ENCODE measurements around the gene CTAG2. TPM values are rescaled to one million over a fixed set of nuclear protein-coding genes. Genes with fewer than 3 reads are reported as not detected.

The CTAG2 gene
- total and polyA plus RNA-seq, 2 donors = 0.05 TPM; not detected in 1

- H3K4me3 ChIP-seq (ENCODE audit: low read length in 2 of 2) = no peak overlapping the region
- H3K9me3 ChIP-seq (ENCODE audit: control insufficient read depth in 2 of 2, insufficient read depth in 1 of 2, low read length in 1 of 2) = no peaks in the 10 kb centered on the region
- no peaks in the 10 kb centered on the region for H3K36me3 ChIP-seq (ENCODE audit: control insufficient read depth in 2 of 2, insufficient read depth in 2 of 2, low read length in 1 of 2)
- peaks cover 0 to 4% of the 10 kb centered on the region in 2 donors for H3K4me1 ChIP-seq (ENCODE audit: control insufficient read depth in 2 of 2, insufficient read depth in 2 of 2, low read length in 2 of 2)
- no peaks in the 10 kb centered on the region for H3K27me3 ChIP-seq (ENCODE audit: control insufficient read depth in 2 of 2, insufficient read depth in 1 of 2, low read length in 1 of 2)
- no peak overlapping the region for H3K27ac ChIP-seq (ENCODE audit: low read depth in 1 of 2, low read length in 1 of 2)
- no peak for DNase-seq (ENCODE audit: low read depth in 6 of 9, low spot score in 9 of 9)
- 88% methylated on average over 13 of the region's 13 CpGs for WGBS
These were observed 49.6 kb downstream of the CTAG2 start for GRCh38 chrX:154603438-154604430.

GRCh38 chrX:154602766-154603437 is 50.5 kb downstream of the CTAG2 start:
- H3K27me3 ChIP-seq (ENCODE audit: control insufficient read depth in 2 of 2, insufficient read depth in 1 of 2, low read length in 1 of 2) = no peaks in the 10 kb centered on the region
- no peak overlapping the region for H3K27ac ChIP-seq (ENCODE audit: low read depth in 1 of 2, low read length in 1 of 2)
- no peaks in the 10 kb centered on the region for H3K36me3 ChIP-seq (ENCODE audit: control insufficient read depth in 2 of 2, insufficient read depth in 2 of 2, low read length in 1 of 2)
- H3K4me1 ChIP-seq (ENCODE audit: control insufficient read depth in 2 of 2, insufficient read depth in 2 of 2, low read length in 2 of 2) = peaks cover 0 to 4% of the 10 kb centered on the region in 2 donors
- no peak for DNase-seq (ENCODE audit: low read depth in 6 of 9, low spot score in 9 of 9)
- 98% methylated on average over 18 of the region's 18 CpGs for WGBS
- H3K4me3 ChIP-seq (ENCODE audit: low read length in 2 of 2) = no peak overlapping the region
- H3K9me3 ChIP-seq (ENCODE audit: control insufficient read depth in 2 of 2, insufficient read depth in 1 of 2, low read length in 1 of 2) = no peaks in the 10 kb centered on the region

- Histone ChIP-seq H3K36me3 (ENCODE audit: control insufficient read depth in 2 of 2, insufficient read depth in 2 of 2, low read length in 1 of 2) (no peaks in the 10 kb centered on the region), H3K4me3 (ENCODE audit: low read length in 2 of 2) (no peak overlapping the region), H3K9me3 (ENCODE audit: control insufficient read depth in 2 of 2, insufficient read depth in 1 of 2, low read length in 1 of 2) (no peaks in the 10 kb centered on the region), H3K27me3 (ENCODE audit: control insufficient read depth in 2 of 2, insufficient read depth in 1 of 2, low read length in 1 of 2) (no peaks in the 10 kb centered on the region), H3K4me1 (ENCODE audit: control insufficient read depth in 2 of 2, insufficient read depth in 2 of 2, low read length in 2 of 2) (peaks cover 0 to 4% of the 10 kb centered on the region in 2 donors), H3K27ac (ENCODE audit: low read depth in 1 of 2, low read length in 1 of 2) (no peak overlapping the region)
- no peak for DNase-seq (ENCODE audit: low read depth in 6 of 9, low spot score in 9 of 9)
- 88% methylated on average over 13 of the region's 13 CpGs for WGBS
These were observed 51.2 kb downstream of the CTAG2 start for GRCh38 chrX:154602226-154602625.

Other genes with a start within 250 kb of the CTAG2 start
- 10.1 TPM for gene DNASE1L1, start 244.3 kb downstream of the CTAG2 start, total RNA-seq
- gene DNASE1L1, start 244.3 kb downstream of the CTAG2 start, polyA plus RNA-seq = 23.0 TPM
- gene TAFAZZIN, start 242.0 kb downstream of the CTAG2 start, total RNA-seq = 21.0 TPM
- 111 TPM for gene TAFAZZIN, start 242.0 kb downstream of the CTAG2 start, polyA plus RNA-seq
- 26.6 TPM for gene ATP6AP1, start 224.9 kb downstream of the CTAG2 start, total RNA-seq
- gene ATP6AP1, start 224.9 kb downstream of the CTAG2 start, polyA plus RNA-seq = 53.7 TPM
- gene GDI1, start 216.4 kb downstream of the CTAG2 start, total RNA-seq = 39.2 TPM
- gene GDI1, start 216.4 kb downstream of the CTAG2 start, polyA plus RNA-seq = 144 TPM
- 29.8 TPM for gene FAM50A, start 209.4 kb downstream of the CTAG2 start, total RNA-seq
- gene FAM50A, start 209.4 kb downstream of the CTAG2 start, polyA plus RNA-seq = 112 TPM
- gene PLXNA3, start 195.3 kb downstream of the CTAG2 start, total RNA-seq = 2.2 TPM
- 14.3 TPM for gene PLXNA3, start 195.3 kb downstream of the CTAG2 start, polyA plus RNA-seq
- gene LAGE3, start 174.3 kb downstream of the CTAG2 start, total RNA-seq = 39.9 TPM
- gene LAGE3, start 174.3 kb downstream of the CTAG2 start, polyA plus RNA-seq = 17.3 TPM
- 29.9 TPM for gene UBL4A, start 167.0 kb downstream of the CTAG2 start, total RNA-seq
- 20.7 TPM for gene UBL4A, start 167.0 kb downstream of the CTAG2 start, polyA plus RNA-seq
- 6.1 TPM for gene SLC10A3, start 162.9 kb downstream of the CTAG2 start, total RNA-seq
- gene SLC10A3, start 162.9 kb downstream of the CTAG2 start, polyA plus RNA-seq = 21.6 TPM
- 18.4 TPM for gene FAM3A, start 137.3 kb downstream of the CTAG2 start, total RNA-seq
- gene FAM3A, start 137.3 kb downstream of the CTAG2 start, polyA plus RNA-seq = 73.4 TPM
- 13.9 TPM for gene G6PD, start 106.7 kb downstream of the CTAG2 start, total RNA-seq
- 21.0 TPM for gene G6PD, start 106.7 kb downstream of the CTAG2 start, polyA plus RNA-seq
- gene IKBKG, start 106.0 kb downstream of the CTAG2 start, total RNA-seq = 17.7 TPM
- 38.3 TPM for gene IKBKG, start 106.0 kb downstream of the CTAG2 start, polyA plus RNA-seq
- not detected for gene CTAG1A, start 68.4 kb downstream of the CTAG2 start, total RNA-seq
- gene CTAG1A, start 68.4 kb downstream of the CTAG2 start, polyA plus RNA-seq = 0.07 TPM
- gene CTAG1B, start 34.3 kb downstream of the CTAG2 start, total RNA-seq = not detected
- gene CTAG1B, start 34.3 kb downstream of the CTAG2 start, polyA plus RNA-seq = not detected
- 7.6 TPM for gene GAB3, start 97.5 kb upstream of the CTAG2 start, total RNA-seq
- 5.0 TPM for gene GAB3, start 97.5 kb upstream of the CTAG2 start, polyA plus RNA-seq
- gene DKC1, start 109.3 kb upstream of the CTAG2 start, total RNA-seq = 43.8 TPM
- 34.0 TPM for gene DKC1, start 109.3 kb upstream of the CTAG2 start, polyA plus RNA-seq
- gene MPP1, start 151.9 kb upstream of the CTAG2 start, total RNA-seq = 81.4 TPM
- gene MPP1, start 151.9 kb upstream of the CTAG2 start, polyA plus RNA-seq = 70.0 TPM
- gene SMIM9, start 181.1 kb upstream of the CTAG2 start, total RNA-seq = not detected
- gene SMIM9, start 181.1 kb upstream of the CTAG2 start, polyA plus RNA-seq = 0.07 TPM
- gene F8A1, start 232.8 kb upstream of the CTAG2 start, total RNA-seq = 3.9 TPM
- gene F8A1, start 232.8 kb upstream of the CTAG2 start, polyA plus RNA-seq = 32.2 TPM